CD14-positive monocyte (primary cell): ENCODE measurements around the gene RBMS1. TPM values are rescaled to one million over a fixed set of nuclear protein-coding genes. Genes with fewer than 3 reads are reported as not detected.

ENCODE experiments used
- DNase-seq, 3 donors: peaks; one replicate each; pipeline ENCODE4 v3.0.0-alpha.2; 2011 to 2022
- H2AFZ ChIP-seq: 2 replicates; pipeline ENCODE4 v1.6.0; 2012; ENCODE audit warnings: mild to moderate bottlenecking, low read depth, low read length, inconsistent platforms; ENCODE audit not compliant: insufficient read depth, poor library complexity, severe bottlenecking
- H3K27ac ChIP-seq, 2 donors: 1 replicate in 1 of 2; 2 replicates in 1 of 2; pipeline ENCODE4 v1.5.1; 2012 to 2013; ENCODE audit warnings: low read length in 2 of 2, control low read depth in 1 of 2, inconsistent platforms in 1 of 2, low read depth in 1 of 2, mild to moderate bottlenecking in 1 of 2
- H3K27me3 ChIP-seq, 2 donors: one replicate each; pipeline versions ENCODE4 v1.6.0 to v1.6.1; 2011 to 2013; ENCODE audit warnings: low read length in 2 of 2; ENCODE audit not compliant: control insufficient read depth in 2 of 2, insufficient read depth in 2 of 2
- H3K36me3 ChIP-seq, 2 donors: replicated peaks in 1 of 2; 1 replicate in 1 of 2; 2 replicates in 1 of 2; pipeline versions ENCODE4 v1.5.1 to v1.6.1; 2012 to 2013; ENCODE audit warnings: low read length in 2 of 2, control low read depth in 1 of 2, inconsistent platforms in 1 of 2, mild to moderate bottlenecking in 1 of 2; ENCODE audit not compliant: insufficient read depth in 2 of 2, control insufficient read depth in 1 of 2
- H3K4me1 ChIP-seq, 2 donors: 1 replicate in 1 of 2; 2 replicates in 1 of 2; pipeline versions ENCODE4 v1.5.1 to v1.6.1; 2012 to 2013; ENCODE audit warnings: low read length in 2 of 2, control low read depth in 1 of 2, inconsistent platforms in 1 of 2, mild to moderate bottlenecking in 1 of 2, moderate library complexity in 1 of 2; ENCODE audit not compliant: insufficient read depth in 2 of 2, control insufficient read depth in 1 of 2
- H3K4me2 ChIP-seq: replicated peaks from 2 replicates; pipeline ENCODE3; 2012; ENCODE audit warnings: low read length, moderate library complexity, mild to moderate bottlenecking; ENCODE audit not compliant: poor library complexity, severe bottlenecking; ENCODE audit errors: extremely low read depth
- H3K4me3 ChIP-seq, 3 experiments: fragments of 200-600 bp in 1 of 3; sonication (generic) in 1 of 3; replicated peaks in 1 of 3; 1 replicate in 2 of 3; 2 replicates in 1 of 3; pipeline ENCODE4 v1.5.1; 2011 to 2013; ENCODE audit warnings: low read length in 3 of 3, mild to moderate bottlenecking in 3 of 3, control low read depth in 2 of 3, low read depth in 2 of 3, inconsistent platforms in 1 of 3, moderate library complexity in 1 of 3
- H3K79me2 ChIP-seq: 2 replicates; pipeline ENCODE4 v1.6.0; 2012; ENCODE audit warnings: mild to moderate bottlenecking, control low read depth, inconsistent platforms, low read length, moderate library complexity; ENCODE audit not compliant: insufficient read depth
- H3K9ac ChIP-seq: 2 replicates; pipeline ENCODE4 v1.6.0; 2017; ENCODE audit warnings: low read length, mild to moderate bottlenecking; ENCODE audit not compliant: insufficient read depth, poor library complexity, severe bottlenecking
- H3K9me3 ChIP-seq, 2 donors: replicated peaks in 1 of 2; 1 replicate in 1 of 2; 2 replicates in 1 of 2; pipeline versions ENCODE4 v1.5.1 to v1.6.1; 2012 to 2013; ENCODE audit warnings: low read length in 2 of 2, control low read depth in 1 of 2; ENCODE audit not compliant: control insufficient read depth in 1 of 2, insufficient read depth in 1 of 2
- H4K20me1 ChIP-seq: 2 replicates; pipeline ENCODE4 v1.6.0; 2012; ENCODE audit warnings: mild to moderate bottlenecking, low read length, control low read depth, moderate library complexity; ENCODE audit not compliant: insufficient read depth
- H3K27ac Mint-ChIP-seq, 7 donors: one replicate each; pipeline ENCODE4 v1.8.0; 2020; ENCODE audit warnings: mild to moderate bottlenecking in 7 of 7, mixed read lengths in 7 of 7, moderate library complexity in 6 of 7, inconsistent platforms in 2 of 7
- H3K27me3 Mint-ChIP-seq, 3 donors: one replicate each; pipeline ENCODE4 v1.8.0; 2021 to 2022; ENCODE audit warnings: low read depth in 3 of 3, mild to moderate bottlenecking in 3 of 3, mixed read lengths in 3 of 3, moderate library complexity in 3 of 3, inconsistent platforms in 1 of 3
- H3K36me3 Mint-ChIP-seq, 2 donors: one replicate each; pipeline ENCODE4 v1.8.0; 2020; ENCODE audit warnings: mixed read lengths in 2 of 2, inconsistent platforms in 1 of 2, mild to moderate bottlenecking in 1 of 2
- H3K4me1 Mint-ChIP-seq: one replicate; pipeline ENCODE4 v1.8.0; 2020; ENCODE audit warnings: mild to moderate bottlenecking, mixed read lengths
- H3K4me3 Mint-ChIP-seq, 2 donors: one replicate each; pipeline ENCODE4 v1.8.0; 2020; ENCODE audit warnings: mild to moderate bottlenecking in 2 of 2, mixed read lengths in 2 of 2, moderate library complexity in 1 of 2
- H3K9me3 Mint-ChIP-seq, 7 donors: one replicate each; pipeline ENCODE4 v1.8.0; 2020 to 2022; ENCODE audit warnings: mixed read lengths in 7 of 7, mild to moderate bottlenecking in 6 of 7, moderate library complexity in 6 of 7, inconsistent platforms in 2 of 7
- CTCF ChIP-seq: fragments of 200-600 bp; IDR thresholded peaks from one replicate; pipeline ENCODE4 v1.8.0; 2022; ENCODE audit warnings: antibody characterized with exemption, mild to moderate bottlenecking
- WGBS: methylation state at CpG from one replicate; pipeline ENCODE4 v1.1.5; 2013; ENCODE audit warnings: missing lambda C conversion rate; ENCODE audit not compliant: insufficient coverage; 5-methylcytosine and 5-hydroxymethylcytosine counted together
- intact Hi-C, 2 donors: fragments of 100-400 bp; cut with micrococcal nuclease; formaldehyde crosslinking; loops; one replicate each; pipeline versions ENCODE4 v1.15.0 to v1.15.1; 2023
- polyA plus RNA-seq, 3 donors: library from polyadenylated mRNA; depleted of rRNA in 1 of 3; unstranded in 2 of 3; stranded (reverse) in 1 of 3; fragments of 300-500 nt in 2 of 3; fragments of >200 nt in 1 of 3; fragmentation: Illumina TruSeq in 2 of 3; gene quantifications; 1 replicate in 2 of 3; 2 replicates in 1 of 3; pipeline ENCODE4 v1.2.3, GENCODE V29; 2012 to 2021

RBMS1 gene
- polyA plus RNA-seq, 3 donors = 88.2 to 91.2 (median 89.4) TPM

DNA sequence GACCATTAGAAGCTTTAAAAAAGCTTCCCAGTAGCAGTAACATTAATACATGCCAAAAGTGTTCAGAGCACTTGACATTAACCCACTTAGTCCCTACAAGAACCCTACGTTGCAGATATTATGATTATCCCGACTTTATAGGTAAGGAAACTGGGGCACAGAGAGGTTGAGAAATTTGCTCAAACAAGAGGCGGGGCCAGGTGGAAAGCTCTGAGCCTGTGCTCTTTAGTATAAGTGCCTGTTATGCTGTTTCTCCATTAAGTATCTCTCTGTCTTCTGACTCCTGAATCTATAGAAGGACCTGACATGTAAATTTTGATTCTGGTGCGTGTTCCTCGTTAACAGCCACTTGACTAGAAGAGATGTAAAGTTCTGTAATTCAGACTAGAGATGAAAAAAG, 139.8 kb downstream of the RBMS1 start:
- no peaks in the 10 kb centered on the region for H3K27me3 Mint-ChIP-seq
- Histone ChIP-seq H3K36me3 (peaks cover 6 to 19% of the 10 kb centered on the region in 2 donors), H3K27ac (peak overlapping the region in 1 of 2 donors; percentile 9), H3K4me1 (peaks cover 30 to 40% of the 10 kb centered on the region in 2 donors), H3K79me2 (peaks cover 85% of the 10 kb centered on the region), H4K20me1 (peaks cover 93% of the 10 kb centered on the region), H3K4me3 (no peak overlapping the region), H2AFZ (no peak overlapping the region), H3K9me3 (no peaks in the 10 kb centered on the region), H3K4me2 (no peak overlapping the region), H3K9ac (no peak overlapping the region), H3K27me3 (no peaks in the 10 kb centered on the region)
- 100% methylated on average over 1 of the region's 5 CpGs for WGBS
- no peak for DNase-seq
- H3K9me3 Mint-ChIP-seq = no peaks in the 10 kb centered on the region
- peaks cover 48% of the 10 kb centered on the region for H3K4me1 Mint-ChIP-seq
- intact Hi-C loops = loop anchor here in 1 of 2 donors (5.0 kb wide), 1 partner anchor 53 kb away; no protein-coding TSS in a partner anchor
- no peak for TF ChIP-seq CTCF
- peaks cover 22 to 24% of the 10 kb centered on the region in 2 donors for H3K36me3 Mint-ChIP-seq
- H3K27ac Mint-ChIP-seq = no peak overlapping the region
- H3K4me3 Mint-ChIP-seq = no peak overlapping the region

GRCh38 chr2:160353166-160353565, 140.4 kb downstream of the RBMS1 start:
- H3K4me3 Mint-ChIP-seq = no peak overlapping the region
- Histone ChIP-seq H3K9ac (no peak overlapping the region), H3K4me2 (no peak overlapping the region), H3K79me2 (peaks cover 85% of the 10 kb centered on the region), H3K4me1 (peaks cover 30 to 39% of the 10 kb centered on the region in 2 donors), H3K27ac (peak overlapping the region in 1 of 2 donors; percentile 9), H4K20me1 (peaks cover 93% of the 10 kb centered on the region), H2AFZ (no peak overlapping the region), H3K27me3 (no peaks in the 10 kb centered on the region), H3K9me3 (no peaks in the 10 kb centered on the region), H3K36me3 (peaks cover 6 to 19% of the 10 kb centered on the region in 2 donors), H3K4me3 (no peak overlapping the region)
- H3K27ac Mint-ChIP-seq = peak overlapping the region in 2 of 7 donors; percentile 48 to 77
- intact Hi-C loops = loop anchor here in 1 of 2 donors (5.0 kb wide), 1 partner anchor 54 kb away; no protein-coding TSS in a partner anchor
- no peaks in the 10 kb centered on the region for H3K27me3 Mint-ChIP-seq
- DNase-seq = peak in 1 of 3 donors; percentile 25
- H3K4me1 Mint-ChIP-seq = peaks cover 45% of the 10 kb centered on the region
- peaks cover 22% of the 10 kb centered on the region in 2 donors for H3K36me3 Mint-ChIP-seq
- TF ChIP-seq CTCF = peak; percentile 25
- no peaks in the 10 kb centered on the region for H3K9me3 Mint-ChIP-seq
- WGBS = no CpG with 5 or more reads among the region's 1 CpG
